Adipocyte (in vitro differentiated cells): ENCODE data around the gene NSUN2.
"Not testable (repeated sequence)": the region's sequence is repeated elsewhere in the genome, so short reads cannot be mapped to it uniquely, and the experiment has no call there.

Source experiments
- DNase-seq: peaks from one replicate; pipeline ENCODE4 v3.0.0-alpha.2; 2015; ENCODE audit warnings: low read depth
- H3K27me3 ChIP-seq: replicated peaks from 2 replicates; pipeline ENCODE4 v1.7.0; 2013; ENCODE audit warnings: mild to moderate bottlenecking, low read length, moderate library complexity; ENCODE audit not compliant: control insufficient read depth, insufficient read depth
- H3K36me3 ChIP-seq: 2 replicates; pipeline ENCODE4 v1.7.0; 2013; ENCODE audit warnings: low read length, mild to moderate bottlenecking, moderate library complexity; ENCODE audit not compliant: control insufficient read depth, insufficient read depth, severe bottlenecking
- H3K4me1 ChIP-seq: 2 replicates; pipeline ENCODE4 v1.7.0; 2013; ENCODE audit warnings: mild to moderate bottlenecking, low read length, moderate library complexity; ENCODE audit not compliant: control insufficient read depth, insufficient read depth
- H3K4me3 ChIP-seq: 2 replicates; pipeline ENCODE4 v1.7.0; 2013; ENCODE audit warnings: mild to moderate bottlenecking, low read length, moderate library complexity
- H3K9ac ChIP-seq: 2 replicates; pipeline ENCODE4 v1.7.0; 2013; ENCODE audit warnings: mild to moderate bottlenecking, low read length, moderate library complexity
- H3K9me3 ChIP-seq: 2 replicates; pipeline ENCODE4 v1.7.0; 2013; ENCODE audit warnings: mild to moderate bottlenecking, low read length, moderate library complexity; ENCODE audit not compliant: control insufficient read depth

The NSUN2 gene

DNA sequence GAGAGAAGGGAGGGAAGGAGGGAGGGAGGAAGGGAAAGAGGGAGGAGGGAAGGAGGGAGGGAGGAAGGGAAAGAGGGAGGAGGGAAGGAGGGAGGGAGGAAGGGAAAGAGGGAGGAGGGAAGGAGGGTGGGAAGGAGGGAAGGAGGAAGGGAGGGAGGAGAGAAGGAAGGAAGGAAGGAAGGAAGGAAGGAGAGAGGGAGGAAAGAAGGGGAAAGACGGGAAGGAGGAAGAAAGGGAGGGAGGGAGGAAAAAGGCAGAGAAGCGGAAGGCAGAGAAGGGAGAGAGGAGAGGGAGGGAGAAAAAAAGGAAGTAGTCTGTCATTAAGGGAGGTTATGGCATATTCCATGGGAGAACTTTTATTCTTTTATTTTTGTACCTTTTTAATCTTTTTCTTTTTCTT lies 61.2 kb downstream of the NSUN2 start:
- DNase-seq, H3K36me3 ChIP-seq, H3K9me3 ChIP-seq, H3K4me3 ChIP-seq, H3K4me1 ChIP-seq, H3K9ac ChIP-seq: not testable (repeated sequence)
- peaks cover 36% of the 10 kb centered on the region for H3K27me3 ChIP-seq

DNA sequence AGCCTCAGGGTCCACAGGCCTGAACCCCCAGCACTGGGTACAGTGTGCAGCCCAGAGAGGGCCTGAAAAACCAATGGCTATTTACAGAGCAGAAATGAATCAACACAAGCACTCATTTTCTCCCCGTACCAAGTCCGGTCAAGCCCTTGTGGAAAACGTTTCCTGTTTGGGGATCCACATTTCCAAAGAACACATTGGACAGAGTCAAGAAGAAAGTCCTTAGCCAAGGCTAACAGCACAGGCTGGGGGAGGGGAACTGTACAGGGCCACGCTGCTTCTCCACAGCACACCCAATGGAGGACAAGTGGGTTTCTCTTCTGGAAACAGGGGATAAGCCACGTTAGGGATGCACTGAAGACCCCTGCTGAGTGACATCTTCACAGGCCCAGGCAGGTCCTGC lies 62.3 kb downstream of the NSUN2 start:
- H3K36me3 ChIP-seq: no peaks in the 10 kb centered on the region
- no peak for DNase-seq
- no peaks in the 10 kb centered on the region for H3K4me1 ChIP-seq

DNA sequence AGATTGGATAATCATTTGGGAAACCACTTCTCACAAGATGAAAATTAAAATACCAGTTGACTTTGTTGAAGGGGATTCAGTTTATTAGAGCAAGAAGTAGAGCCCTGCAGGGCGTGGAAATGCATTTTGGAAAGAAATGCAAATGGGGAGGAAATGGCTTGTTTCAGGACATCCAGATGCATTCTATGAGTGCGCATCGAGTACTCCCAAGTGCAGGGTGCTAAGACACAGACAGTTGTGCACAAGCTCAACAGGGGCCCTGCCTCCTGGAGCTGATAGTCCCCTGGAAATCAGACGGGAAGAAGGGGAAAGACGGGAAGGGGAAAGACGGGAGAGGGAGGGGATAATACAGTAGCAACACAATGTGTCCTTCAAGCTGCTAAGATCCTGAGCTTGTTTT lies 64.0 kb downstream of the NSUN2 start:
- H3K4me3 ChIP-seq: no peak overlapping the region
- H3K9me3 ChIP-seq: no peaks in the 10 kb centered on the region
- H3K36me3 ChIP-seq: no peaks in the 10 kb centered on the region
- H3K4me1 ChIP-seq: no peaks in the 10 kb centered on the region
- no peak overlapping the region for H3K9ac ChIP-seq
- peaks cover 24% of the 10 kb centered on the region for H3K27me3 ChIP-seq
- DNase-seq: no peak

More for the DNA sequence above, 62.3 kb downstream of the NSUN2 start:
- Histone ChIP-seq H3K4me3 (no peak overlapping the region), H3K27me3 (peaks cover 36% of the 10 kb centered on the region), H3K9ac (no peak overlapping the region), H3K9me3 (no peaks in the 10 kb centered on the region)

DNA sequence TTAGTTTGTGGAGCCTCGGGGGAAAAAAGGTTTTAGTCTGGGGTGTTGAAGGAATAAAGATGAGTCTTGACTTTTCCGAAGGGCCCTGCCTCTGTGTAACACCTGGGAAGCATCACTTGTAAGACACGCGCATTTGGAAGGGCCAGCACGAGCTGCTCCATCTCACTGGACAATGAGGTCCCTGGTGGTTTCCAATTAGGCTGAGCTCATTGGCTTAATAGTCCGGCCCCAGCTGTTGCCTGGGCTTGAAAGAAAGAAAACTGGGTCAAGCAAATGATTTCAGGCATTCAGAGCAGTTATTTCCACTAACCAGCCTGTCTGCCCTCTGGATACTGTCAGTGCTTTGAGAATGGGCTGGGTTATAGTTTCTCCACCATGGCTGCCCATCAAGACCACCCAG lies 64.5 kb downstream of the NSUN2 start:
- Histone ChIP-seq H3K9ac (no peak overlapping the region), H3K4me1 (no peaks in the 10 kb centered on the region), H3K27me3 (peaks cover 19% of the 10 kb centered on the region), H3K9me3 (no peaks in the 10 kb centered on the region), H3K4me3 (no peak overlapping the region), H3K36me3 (no peaks in the 10 kb centered on the region)
- no peak for DNase-seq

DNA sequence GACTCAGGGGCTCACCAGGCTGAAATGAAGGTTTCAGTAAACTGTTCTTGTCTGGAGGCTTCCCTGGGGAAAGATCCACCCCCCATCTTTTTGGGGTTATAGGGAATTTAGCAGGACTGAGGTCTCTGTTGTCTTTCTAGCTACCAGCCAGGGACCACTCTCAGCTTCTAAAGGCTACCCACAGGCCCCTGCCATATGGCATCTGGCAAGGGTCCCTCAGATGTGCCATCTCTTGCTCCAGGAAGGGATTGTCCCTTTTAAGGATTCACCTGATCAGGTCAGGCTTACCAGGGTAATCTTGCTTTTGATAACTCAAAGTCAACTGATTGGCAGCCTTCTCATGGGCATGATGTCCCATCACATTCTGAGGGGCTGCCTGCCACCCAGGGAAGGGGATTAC lies 65.0 kb downstream of the NSUN2 start:
- H3K36me3 ChIP-seq: no peaks in the 10 kb centered on the region
- no peak for DNase-seq
- no peaks in the 10 kb centered on the region for H3K4me1 ChIP-seq
- peaks cover 13% of the 10 kb centered on the region for H3K27me3 ChIP-seq
- no peak overlapping the region for H3K9ac ChIP-seq
- no peaks in the 10 kb centered on the region for H3K9me3 ChIP-seq
- no peak overlapping the region for H3K4me3 ChIP-seq

DNA sequence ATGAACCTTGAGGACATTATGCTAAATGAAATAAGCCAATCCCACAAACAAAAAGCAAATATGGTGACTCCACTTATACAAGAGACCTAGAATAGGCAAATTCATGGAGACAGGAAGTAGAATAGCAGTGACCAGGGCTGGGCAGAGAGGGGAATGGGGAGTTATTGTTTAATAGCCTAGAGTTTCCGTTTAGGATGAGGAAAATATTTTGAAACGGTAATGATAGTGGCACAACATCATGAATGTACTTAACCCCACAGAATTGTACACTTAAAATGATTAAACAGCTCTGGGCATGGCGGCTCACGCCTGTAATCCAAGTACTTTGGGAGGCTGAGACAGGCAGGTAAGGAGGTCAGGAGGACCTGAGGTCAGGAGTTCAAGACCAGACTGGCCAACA lies 65.8 kb downstream of the NSUN2 start:
- Histone ChIP-seq H3K4me1 (no peaks in the 10 kb centered on the region), H3K4me3 (no peak overlapping the region), H3K9me3 (no peaks in the 10 kb centered on the region), H3K9ac (no peak overlapping the region), H3K27me3 (peaks cover 7% of the 10 kb centered on the region), H3K36me3 (no peaks in the 10 kb centered on the region)
- no peak for DNase-seq

DNA sequence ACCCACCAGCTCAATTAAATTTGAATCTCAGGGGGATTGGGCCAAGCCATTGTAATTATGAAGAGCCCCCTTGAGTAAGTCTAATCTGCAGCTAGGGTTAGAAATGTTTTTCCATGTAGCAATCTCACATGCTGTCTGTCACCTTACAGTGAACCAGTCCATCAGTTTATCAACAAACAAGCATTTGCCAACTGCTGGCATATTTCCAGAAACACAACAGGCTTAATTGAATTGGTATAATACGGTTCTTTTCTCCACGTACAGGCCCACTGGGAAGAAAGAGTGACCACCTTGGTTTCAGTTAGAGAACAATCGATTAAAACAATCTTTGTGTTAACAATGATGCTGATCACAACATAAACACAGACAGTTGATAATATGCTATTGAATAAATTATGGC lies 67.4 kb downstream of the NSUN2 start:
- Histone ChIP-seq H3K9ac (no peak overlapping the region), H3K36me3 (no peaks in the 10 kb centered on the region), H3K27me3 (peaks cover 7% of the 10 kb centered on the region), H3K4me3 (no peak overlapping the region), H3K4me1 (no peaks in the 10 kb centered on the region), H3K9me3 (peaks cover 8% of the 10 kb centered on the region)
- no peak for DNase-seq

DNA sequence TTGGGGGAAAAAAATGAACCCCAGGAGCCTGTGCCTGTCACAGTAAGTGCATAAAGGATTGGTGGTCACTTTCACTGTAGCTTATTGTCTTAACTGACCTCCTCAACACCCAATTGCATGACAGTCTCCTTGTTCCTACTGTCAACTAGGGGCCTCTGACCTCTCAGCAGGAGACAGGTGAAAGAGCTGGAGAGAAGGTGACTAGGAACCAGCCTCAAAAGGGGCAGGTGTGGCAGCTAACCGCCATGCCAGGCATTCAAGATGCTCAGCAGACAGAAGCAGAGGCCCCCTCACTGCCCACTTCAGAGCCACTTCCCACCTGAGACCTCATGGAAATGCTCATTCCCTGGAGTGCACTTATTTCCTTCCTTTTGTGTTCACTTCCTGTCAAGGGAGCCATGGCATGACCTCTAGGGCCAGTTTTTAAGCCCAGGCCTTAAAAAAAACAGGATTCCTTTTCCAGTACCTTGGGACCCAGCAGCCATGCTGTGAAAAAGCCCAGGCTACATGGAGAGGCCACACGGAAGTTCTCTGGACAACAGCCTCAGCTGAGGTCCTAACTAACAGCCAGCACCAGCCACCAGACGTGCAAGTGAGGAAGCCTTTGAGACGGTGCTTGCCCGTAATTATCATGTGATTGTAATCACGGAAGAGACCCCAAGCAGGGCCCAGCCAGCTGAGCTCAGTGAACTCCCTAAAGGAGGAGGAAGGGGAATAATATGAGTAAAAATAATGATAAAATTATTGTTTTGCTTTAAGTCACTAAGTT lies 74.9 kb downstream of the NSUN2 start:
- Histone ChIP-seq H3K9ac (no peak overlapping the region), H3K27me3 (peaks cover 9% of the 10 kb centered on the region), H3K4me1 (no peaks in the 10 kb centered on the region), H3K36me3 (no peaks in the 10 kb centered on the region), H3K4me3 (no peak overlapping the region), H3K9me3 (peaks cover 8% of the 10 kb centered on the region)
- no peak for DNase-seq

DNA sequence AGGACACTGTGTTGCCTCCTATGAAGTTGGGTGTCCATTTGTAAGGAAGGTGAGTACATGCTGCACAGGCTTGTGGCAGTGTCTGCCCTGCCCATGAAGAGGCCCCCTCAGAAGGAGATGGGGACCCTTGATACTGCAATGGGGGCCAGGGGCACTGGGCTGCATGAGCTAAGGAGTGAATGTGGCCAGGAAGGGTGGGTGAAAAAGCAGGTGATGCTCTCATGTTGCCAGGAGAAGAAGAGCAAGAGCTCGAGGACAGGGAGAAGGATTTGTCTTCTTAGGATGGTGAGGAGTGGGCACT lies 76.1 kb downstream of the NSUN2 start:
- H3K36me3 ChIP-seq: no peaks in the 10 kb centered on the region
- no peak overlapping the region for H3K4me3 ChIP-seq
- no peak overlapping the region for H3K9ac ChIP-seq
- peaks cover 9% of the 10 kb centered on the region for H3K27me3 ChIP-seq
- DNase-seq: no peak
- H3K4me1 ChIP-seq: no peaks in the 10 kb centered on the region
- peaks cover 8% of the 10 kb centered on the region for H3K9me3 ChIP-seq

DNA sequence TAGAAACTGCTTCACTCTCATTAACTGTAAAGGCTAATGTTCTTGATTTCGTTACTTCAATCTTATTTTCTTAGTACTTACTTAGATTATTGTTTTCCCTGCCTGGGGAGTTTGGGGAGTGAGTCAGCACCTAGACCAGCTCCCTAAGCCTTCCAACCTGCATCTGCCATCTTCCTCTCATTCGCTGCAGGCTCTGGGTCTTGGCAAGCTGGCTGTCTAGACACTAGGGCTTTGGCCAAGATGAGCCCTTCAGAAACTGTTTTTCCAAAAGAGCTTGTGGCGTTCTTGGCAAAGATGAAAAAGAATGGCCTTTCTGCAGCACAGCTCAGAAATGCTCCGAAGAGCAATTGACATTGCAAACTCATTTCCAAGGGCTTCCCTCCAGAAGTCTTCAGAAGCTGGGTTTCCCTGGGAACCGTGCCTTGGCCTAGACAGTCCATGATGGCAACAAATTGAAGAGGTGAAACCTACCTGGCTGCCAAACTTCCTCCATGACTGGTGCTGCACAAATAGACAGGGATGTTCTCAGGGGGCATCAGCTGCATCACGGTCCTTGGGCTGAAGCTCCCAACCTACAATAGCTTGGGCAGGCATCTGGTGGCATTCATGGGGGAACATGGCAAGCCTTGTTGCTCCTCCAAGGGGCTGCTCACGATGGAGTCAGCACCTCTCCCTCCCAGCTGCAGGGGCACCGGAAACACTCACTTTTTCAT lies 76.6 kb downstream of the NSUN2 start:
- H3K9ac ChIP-seq: no peak overlapping the region
- H3K36me3 ChIP-seq: no peaks in the 10 kb centered on the region
- no peaks in the 10 kb centered on the region for H3K4me1 ChIP-seq
- H3K9me3 ChIP-seq: peaks cover 7% of the 10 kb centered on the region
- H3K4me3 ChIP-seq: no peak overlapping the region
- no peak for DNase-seq
- peaks cover 9% of the 10 kb centered on the region for H3K27me3 ChIP-seq

DNA sequence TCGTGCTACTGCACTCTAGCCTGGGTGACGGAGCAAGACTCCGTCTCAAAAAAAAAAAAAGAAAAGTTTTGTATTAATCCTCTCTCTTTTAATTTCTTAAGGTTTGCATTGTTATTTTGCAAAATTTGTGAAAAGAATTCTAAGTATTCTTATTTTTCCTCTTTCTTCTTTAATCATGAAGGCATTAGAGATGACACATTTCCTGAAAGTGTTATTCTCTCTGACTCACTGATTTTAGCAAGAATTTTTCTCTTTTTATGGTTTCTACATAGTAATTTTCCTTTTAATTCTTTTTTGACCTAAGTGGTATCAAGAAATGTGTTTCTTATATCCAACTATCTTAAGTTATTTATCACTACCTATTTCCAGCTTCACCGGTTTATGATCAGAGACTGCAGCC lies 78.0 kb downstream of the NSUN2 start:
- H3K9ac ChIP-seq: no peak overlapping the region
- DNase-seq: no peak
- no peaks in the 10 kb centered on the region for H3K36me3 ChIP-seq
- H3K9me3 ChIP-seq: no peaks in the 10 kb centered on the region
- no peaks in the 10 kb centered on the region for H3K4me1 ChIP-seq
- peaks cover 9% of the 10 kb centered on the region for H3K27me3 ChIP-seq
- no peak overlapping the region for H3K4me3 ChIP-seq

DNA sequence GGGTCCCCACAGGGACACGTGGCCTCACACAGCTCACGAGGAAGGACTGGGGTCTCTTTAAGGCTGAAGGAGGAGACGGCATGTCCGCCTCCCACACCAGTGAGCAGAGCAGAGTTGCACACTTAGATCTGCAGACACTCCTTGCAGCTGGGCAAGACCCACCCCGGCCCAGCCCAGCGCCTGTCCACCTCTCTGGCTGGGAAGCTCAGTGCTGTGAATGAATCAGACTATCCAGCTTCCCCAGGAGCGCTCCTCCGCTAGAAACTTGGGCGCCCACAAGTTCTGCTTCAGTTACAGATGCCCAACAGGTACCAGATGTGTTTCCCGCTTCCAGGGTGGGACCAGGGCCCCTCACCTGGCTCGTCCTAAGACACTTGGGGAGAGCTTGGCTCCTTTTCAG lies 78.9 kb downstream of the NSUN2 start:
- Histone ChIP-seq H3K27me3 (peaks cover 15% of the 10 kb centered on the region), H3K4me3 (no peak overlapping the region), H3K9ac (no peak overlapping the region), H3K9me3 (no peaks in the 10 kb centered on the region), H3K4me1 (no peaks in the 10 kb centered on the region), H3K36me3 (no peaks in the 10 kb centered on the region)
- DNase-seq: no peak
